GM13976 (cell line): ENCODE results near the gene DLK2.

ENCODE experiments used
- DNase-seq: peaks from one replicate; pipeline ENCODE4 v3.0.0; 2012; ENCODE audit warnings: low spot score
- CTCF ChIP-seq: IDR thresholded peaks from 2 replicates; pipeline ENCODE4 v1.5.1; 2012; ENCODE audit warnings: borderline replicate concordance, mild to moderate bottlenecking; ENCODE audit not compliant: insufficient read depth; ENCODE audit errors: extremely low read depth, missing control alignments, control extremely low read depth
- in situ Hi-C: fragments of 300-500 bp; cut with MboI; formaldehyde crosslinking; loops from one replicate; pipeline ENCODE4 v1.12.0; 2022; ENCODE audit warnings: low sequenced_read_pairs, mixed read lengths, inconsistent platforms; ENCODE audit not compliant: unreplicated experiment

The DLK2 gene

GRCh38 chr6:43450699-43451131 lies 4.6 kb downstream of the DLK2 start:
- no peak for TF ChIP-seq CTCF
- in situ Hi-C loops: no loop called here
- no peak for DNase-seq

- DNase-seq: no peak
- in situ Hi-C loops: no loop called here
- TF ChIP-seq CTCF: no peak
These were observed 6.4 kb downstream of the DLK2 start for GRCh38 chr6:43448916-43449315.

GRCh38 chr6:43447604-43448003 lies 7.7 kb downstream of the DLK2 start:
- no peak for DNase-seq
- in situ Hi-C loops: no loop called here
- TF ChIP-seq CTCF: no peak

GRCh38 chr6:43445576-43445975 lies 9.8 kb downstream of the DLK2 start:
- DNase-seq: no peak
- in situ Hi-C loops: no loop called here
- no peak for TF ChIP-seq CTCF

GRCh38 chr6:43444582-43444981 lies 10.8 kb downstream of the DLK2 start:
- TF ChIP-seq CTCF: no peak
- in situ Hi-C loops: no loop called here
- no peak for DNase-seq

- no peak for DNase-seq
- in situ Hi-C loops: no loop called here
- TF ChIP-seq CTCF: no peak
These were observed 11.3 kb downstream of the DLK2 start for GRCh38 chr6:43444036-43444435.

- in situ Hi-C loops: no loop called here
- no peak for DNase-seq
- no peak for TF ChIP-seq CTCF
These were observed 12.4 kb downstream of the DLK2 start for GRCh38 chr6:43442935-43443334.
